Upper lobe of left lung (tissue), 4 donors: ENCODE measurements around the gene KCNK15.

Source experiments
- POLR2AphosphoS5 ChIP-seq, 2 donors: sonication (generic); formaldehyde crosslinking; IDR thresholded peaks; one replicate each; pipeline ENCODE4 v1.5.1; 2017; ENCODE audit warnings: antibody characterized with exemption in 2 of 2
- TF ChIP-seq, protein P1 (sequence below), 6 experiments: fragments of 450-650 bp in 4 of 6; fragments of 200-600 bp in 2 of 6; sonication (generic) in 2 of 6; IDR thresholded peaks; one replicate each; pipeline ENCODE4 v1.5.1; 2016 to 2019; ENCODE audit warnings: antibody characterized with exemption in 6 of 6

- TF ChIP-seq, protein P1, sequence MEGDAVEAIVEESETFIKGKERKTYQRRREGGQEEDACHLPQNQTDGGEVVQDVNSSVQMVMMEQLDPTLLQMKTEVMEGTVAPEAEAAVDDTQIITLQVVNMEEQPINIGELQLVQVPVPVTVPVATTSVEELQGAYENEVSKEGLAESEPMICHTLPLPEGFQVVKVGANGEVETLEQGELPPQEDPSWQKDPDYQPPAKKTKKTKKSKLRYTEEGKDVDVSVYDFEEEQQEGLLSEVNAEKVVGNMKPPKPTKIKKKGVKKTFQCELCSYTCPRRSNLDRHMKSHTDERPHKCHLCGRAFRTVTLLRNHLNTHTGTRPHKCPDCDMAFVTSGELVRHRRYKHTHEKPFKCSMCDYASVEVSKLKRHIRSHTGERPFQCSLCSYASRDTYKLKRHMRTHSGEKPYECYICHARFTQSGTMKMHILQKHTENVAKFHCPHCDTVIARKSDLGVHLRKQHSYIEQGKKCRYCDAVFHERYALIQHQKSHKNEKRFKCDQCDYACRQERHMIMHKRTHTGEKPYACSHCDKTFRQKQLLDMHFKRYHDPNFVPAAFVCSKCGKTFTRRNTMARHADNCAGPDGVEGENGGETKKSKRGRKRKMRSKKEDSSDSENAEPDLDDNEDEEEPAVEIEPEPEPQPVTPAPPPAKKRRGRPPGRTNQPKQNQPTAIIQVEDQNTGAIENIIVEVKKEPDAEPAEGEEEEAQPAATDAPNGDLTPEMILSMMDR (IDR thresholded peaks at IDR 0.05) = no peak
- no peak for TF ChIP-seq POLR2AphosphoS5 (IDR thresholded peaks at IDR 0.05)
Observed at GRCh38 chr20:44722990-44723389, 22.7 kb upstream of the KCNK15 start.
